PC-9 (cell line): ENCODE measurements around the gene RPS2.

ENCODE experiments used
- EZH2 ChIP-seq: fragments of 200-600 bp; sonication (generic); IDR thresholded peaks from 2 replicates; pipeline ENCODE4 v1.8.0; 2017; ENCODE audit warnings: antibody characterized with exemption, low read depth
- TF ChIP-seq, protein P1 (sequence below): fragments of 200-600 bp; sonication (generic); conservative IDR thresholded peaks from 2 replicates; pipeline ENCODE4 v1.6.1; 2017; ENCODE audit warnings: mixed run types, antibody characterized with exemption, mild to moderate bottlenecking, moderate library complexity

DNA sequence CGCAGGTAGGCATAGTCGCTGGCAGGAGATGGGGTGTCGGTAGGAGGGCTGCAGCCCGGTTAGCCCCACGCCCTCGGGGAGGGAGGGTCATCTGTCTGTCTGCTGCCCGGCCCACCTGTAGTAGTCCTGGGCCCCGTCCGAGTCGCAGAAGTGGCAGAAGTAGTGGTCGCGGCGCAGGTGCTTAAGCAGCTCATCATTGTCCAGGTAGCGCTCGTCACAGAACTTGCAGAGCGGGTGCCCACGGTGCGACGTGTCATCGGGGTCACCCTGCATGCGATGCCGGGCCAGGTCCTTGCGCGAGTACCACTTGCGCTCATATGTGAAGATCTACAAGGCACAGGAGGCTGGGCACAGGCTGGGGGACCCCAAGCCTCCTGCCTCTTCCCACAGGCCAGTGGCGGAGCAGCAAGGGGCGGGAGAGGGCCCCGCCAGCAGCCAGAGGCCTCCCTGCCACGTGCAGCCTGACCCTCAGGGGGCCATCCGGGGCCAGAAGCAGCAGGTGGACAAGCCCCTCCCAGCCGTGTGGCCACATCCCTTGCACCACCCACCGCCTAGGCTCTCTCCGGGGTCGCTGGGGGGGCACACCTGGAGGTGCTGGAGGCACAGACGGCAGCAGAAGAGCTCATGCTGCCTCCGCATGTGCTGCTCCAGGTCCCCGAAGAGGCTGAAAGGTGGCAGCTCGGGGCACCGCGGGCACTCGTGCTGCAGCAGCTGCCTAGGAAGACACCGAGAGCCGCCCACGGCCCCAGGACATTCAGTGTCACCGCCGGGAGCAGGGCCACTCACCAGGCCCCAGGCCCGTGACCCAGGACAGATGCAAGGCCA is 38.0 kb upstream of the RPS2 start:
- TF ChIP-seq, protein P1, sequence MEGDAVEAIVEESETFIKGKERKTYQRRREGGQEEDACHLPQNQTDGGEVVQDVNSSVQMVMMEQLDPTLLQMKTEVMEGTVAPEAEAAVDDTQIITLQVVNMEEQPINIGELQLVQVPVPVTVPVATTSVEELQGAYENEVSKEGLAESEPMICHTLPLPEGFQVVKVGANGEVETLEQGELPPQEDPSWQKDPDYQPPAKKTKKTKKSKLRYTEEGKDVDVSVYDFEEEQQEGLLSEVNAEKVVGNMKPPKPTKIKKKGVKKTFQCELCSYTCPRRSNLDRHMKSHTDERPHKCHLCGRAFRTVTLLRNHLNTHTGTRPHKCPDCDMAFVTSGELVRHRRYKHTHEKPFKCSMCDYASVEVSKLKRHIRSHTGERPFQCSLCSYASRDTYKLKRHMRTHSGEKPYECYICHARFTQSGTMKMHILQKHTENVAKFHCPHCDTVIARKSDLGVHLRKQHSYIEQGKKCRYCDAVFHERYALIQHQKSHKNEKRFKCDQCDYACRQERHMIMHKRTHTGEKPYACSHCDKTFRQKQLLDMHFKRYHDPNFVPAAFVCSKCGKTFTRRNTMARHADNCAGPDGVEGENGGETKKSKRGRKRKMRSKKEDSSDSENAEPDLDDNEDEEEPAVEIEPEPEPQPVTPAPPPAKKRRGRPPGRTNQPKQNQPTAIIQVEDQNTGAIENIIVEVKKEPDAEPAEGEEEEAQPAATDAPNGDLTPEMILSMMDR: no peak
- no peak for TF ChIP-seq EZH2
